Mucosa of descending colon (tissue), 3 donors: ENCODE results near the gene CAPN8. TPM values are rescaled to one million over a fixed set of nuclear protein-coding genes. Genes with fewer than 3 reads are reported as not detected.

Experiments
- ATAC-seq: fragments of 200-7000 bp; cut with Tn5 transposase; one replicate; pipeline ENCODE4 v1.9.1; 2020; ENCODE audit warnings: mild to moderate bottlenecking, moderate library complexity
- DNase-seq, 3 donors: peaks; one replicate each; pipeline ENCODE4 v3.0.0-alpha.2; 2020
- H3K36me3 ChIP-seq: fragments of 200-600 bp; one replicate; pipeline ENCODE4 v1.8.0; 2021; ENCODE audit warnings: low read depth, mild to moderate bottlenecking
- H3K4me1 ChIP-seq: fragments of 200-600 bp; one replicate; pipeline ENCODE4 v1.8.0; 2021; ENCODE audit warnings: low read depth, mild to moderate bottlenecking
- H3K4me3 ChIP-seq: fragments of 200-600 bp; one replicate; pipeline ENCODE4 v1.8.0; 2021; ENCODE audit warnings: mild to moderate bottlenecking
- H3K9me3 ChIP-seq: fragments of 200-600 bp; one replicate; pipeline ENCODE4 v1.8.0; 2021; ENCODE audit warnings: mild to moderate bottlenecking
- intact Hi-C, 2 donors: fragments of 100-400 bp; cut with DNase I in 1 of 2; cut with micrococcal nuclease in 1 of 2; formaldehyde crosslinking; loops; one replicate each; pipeline versions ENCODE4 v1.11.0 to v1.11.1; 2022; cut with DNase I, micrococcal nuclease
- total RNA-seq, 3 donors: library from RNA; stranded (reverse); fragmentation: NEBNext Ultra II Directional in 2 of 3; extraction: Animal tissue kit (Norgen Biotek cat#: 25700) in 2 of 3; gene quantifications; one replicate each; pipeline versions ENCODE4 v1.2.1 to v1.2.4, GENCODE V29; 2021 to 2023
- TF ChIP-seq, protein P1 (sequence below): fragments of 200-600 bp; IDR thresholded peaks from one replicate; pipeline ENCODE4 v1.8.0; 2022; ENCODE audit warnings: antibody characterized with exemption, mild to moderate bottlenecking
- donor health status: DM: no; HTN: no; CAD: no; lungs with moderate emphysema.
- donor health status: DM: no; HTN: no; CAD: no.
- donor health status: DM: no; HTN: yes; CAD: no.

The CAPN8 gene
- total RNA-seq, 3 donors from 2014 or later: 31.1 to 88.6 (median 59.0) TPM

- Histone ChIP-seq H3K4me1 (no peaks in the 10 kb centered on the region), H3K9me3 (no peaks in the 10 kb centered on the region), H3K36me3 (no peaks in the 10 kb centered on the region), H3K4me3 (no peak overlapping the region)
- DNase-seq: no peak
- ATAC-seq: no peak
- TF ChIP-seq, protein P1, sequence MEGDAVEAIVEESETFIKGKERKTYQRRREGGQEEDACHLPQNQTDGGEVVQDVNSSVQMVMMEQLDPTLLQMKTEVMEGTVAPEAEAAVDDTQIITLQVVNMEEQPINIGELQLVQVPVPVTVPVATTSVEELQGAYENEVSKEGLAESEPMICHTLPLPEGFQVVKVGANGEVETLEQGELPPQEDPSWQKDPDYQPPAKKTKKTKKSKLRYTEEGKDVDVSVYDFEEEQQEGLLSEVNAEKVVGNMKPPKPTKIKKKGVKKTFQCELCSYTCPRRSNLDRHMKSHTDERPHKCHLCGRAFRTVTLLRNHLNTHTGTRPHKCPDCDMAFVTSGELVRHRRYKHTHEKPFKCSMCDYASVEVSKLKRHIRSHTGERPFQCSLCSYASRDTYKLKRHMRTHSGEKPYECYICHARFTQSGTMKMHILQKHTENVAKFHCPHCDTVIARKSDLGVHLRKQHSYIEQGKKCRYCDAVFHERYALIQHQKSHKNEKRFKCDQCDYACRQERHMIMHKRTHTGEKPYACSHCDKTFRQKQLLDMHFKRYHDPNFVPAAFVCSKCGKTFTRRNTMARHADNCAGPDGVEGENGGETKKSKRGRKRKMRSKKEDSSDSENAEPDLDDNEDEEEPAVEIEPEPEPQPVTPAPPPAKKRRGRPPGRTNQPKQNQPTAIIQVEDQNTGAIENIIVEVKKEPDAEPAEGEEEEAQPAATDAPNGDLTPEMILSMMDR: no peak
- intact Hi-C loops: no loop called here
Observed at GRCh38 chr1:223500560-223501425, 164.7 kb downstream of the CAPN8 start.

DNA sequence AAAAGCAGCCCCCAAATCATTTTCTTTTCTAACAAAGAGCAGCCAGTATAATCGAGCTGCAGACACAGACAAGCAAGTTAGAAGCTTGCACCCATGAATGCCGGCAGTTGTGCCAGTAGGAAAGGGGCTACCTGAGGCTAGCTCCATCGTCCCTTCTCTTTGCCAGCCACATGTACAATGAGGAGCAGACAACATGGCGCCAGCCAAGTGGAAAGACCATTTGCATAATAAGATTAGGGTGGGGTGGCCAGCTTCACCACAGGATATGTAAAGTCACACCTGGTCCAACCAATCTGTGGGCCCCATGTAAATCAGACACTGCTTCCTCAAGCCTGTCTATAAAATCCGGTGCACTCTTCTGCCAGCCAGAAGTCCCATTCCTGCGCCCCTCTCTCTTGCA, 168.6 kb downstream of the CAPN8 start:
- no peaks in the 10 kb centered on the region for H3K36me3 ChIP-seq
- H3K4me3 ChIP-seq: no peak overlapping the region
- TF ChIP-seq, protein P1: no peak
- ATAC-seq (no peak), DNase-seq (no peak)
- no peaks in the 10 kb centered on the region for H3K4me1 ChIP-seq
- intact Hi-C loops: no loop called here
- H3K9me3 ChIP-seq: no peaks in the 10 kb centered on the region

GRCh38 chr1:223494926-223495645, 170.4 kb downstream of the CAPN8 start:
- TF ChIP-seq, protein P1: no peak
- no peaks in the 10 kb centered on the region for H3K9me3 ChIP-seq
- intact Hi-C loops: no loop called here
- H3K4me1 ChIP-seq: no peaks in the 10 kb centered on the region
- no peak overlapping the region for H3K4me3 ChIP-seq
- no peak for DNase-seq
- ATAC-seq: no peak
- no peaks in the 10 kb centered on the region for H3K36me3 ChIP-seq

GRCh38 chr1:223492044-223492443, 173.5 kb downstream of the CAPN8 start:
- H3K9me3 ChIP-seq: no peaks in the 10 kb centered on the region
- intact Hi-C loops: no loop called here
- H3K4me3 ChIP-seq: no peak overlapping the region
- H3K36me3 ChIP-seq: no peaks in the 10 kb centered on the region
- TF ChIP-seq, protein P1: no peak
- DNase-seq (no peak), ATAC-seq (no peak)
- no peaks in the 10 kb centered on the region for H3K4me1 ChIP-seq

Other genes with a start within 250 kb of the CAPN8 start
- gene CAPN2, start 46.8 kb upstream of the CAPN8 start, total RNA-seq: 100 to 1,000 TPM; 200 to 417 (median 305) TPM
- 10 to 100 TPM; 30.6 to 34.5 (median 32.5) TPM for gene TP53BP2, start 180.2 kb upstream of the CAPN8 start, total RNA-seq